HEK293 (cell line): ENCODE measurements around the gene ZNF445.
"Not testable (repeated sequence)": the region's sequence is repeated elsewhere in the genome, so short reads cannot be mapped to it uniquely, and the experiment has no call there.

Source experiments
- GLIS2 ChIP-seq: fragments of 450-650 bp; formaldehyde crosslinking; IDR thresholded peaks from 2 replicates; pipeline ENCODE4 v1.5.1; 2016; ENCODE audit warnings: missing biosample characterization, missing genetic modification characterization
- REPIN1 ChIP-seq: fragments of 450-650 bp; formaldehyde crosslinking; IDR thresholded peaks from 2 replicates; pipeline ENCODE4 v1.5.1; 2017; ENCODE audit warnings: missing biosample characterization, missing genetic modification characterization, low read depth
- ZBTB17 ChIP-seq: fragments of 450-650 bp; formaldehyde crosslinking; IDR thresholded peaks from 2 replicates; pipeline ENCODE4 v1.5.1; 2016; ENCODE audit warnings: missing biosample characterization, missing genetic modification characterization
- ZNF202 ChIP-seq: fragments of 450-650 bp; formaldehyde crosslinking; IDR thresholded peaks from 2 replicates; pipeline ENCODE4 v1.5.1; 2016; ENCODE audit warnings: missing biosample characterization, missing genetic modification characterization, borderline replicate concordance
- ZNF24 ChIP-seq: fragments of 450-650 bp; formaldehyde crosslinking; IDR thresholded peaks from 2 replicates; pipeline ENCODE4 v1.5.1; 2016; ENCODE audit warnings: missing biosample characterization, missing genetic modification characterization
- ZNF274 ChIP-seq, 2 experiments: fragments of 200-500 bp in 1 of 2; fragments of 450-650 bp in 1 of 2; sonication (Bioruptor generic) in 1 of 2; formaldehyde crosslinking in 1 of 2; IDR thresholded peaks; 2 replicates each; pipeline versions ENCODE4 v1.5.1 to v1.6.1; 2014 to 2016; ENCODE audit warnings: borderline replicate concordance in 1 of 2, inconsistent platforms in 1 of 2, low read length in 1 of 2, missing biosample characterization in 1 of 2, missing genetic modification characterization in 1 of 2
- ZNF791 ChIP-seq: fragments of 450-650 bp; formaldehyde crosslinking; IDR thresholded peaks from 2 replicates; pipeline ENCODE4 v1.5.1; 2016; ENCODE audit warnings: missing biosample characterization, missing genetic modification characterization
- ZNF830 ChIP-seq: fragments of 450-650 bp; IDR thresholded peaks from 2 replicates; pipeline ENCODE4 v1.5.0; 2018; ENCODE audit warnings: missing biosample characterization, missing genetic modification characterization, low read depth, mild to moderate bottlenecking, moderate library complexity
- TF ChIP-seq, protein P1 (sequence below): fragments of 450-650 bp; formaldehyde crosslinking; IDR thresholded peaks from 2 replicates; pipeline ENCODE4 v1.5.1; 2016; ENCODE audit warnings: missing biosample characterization, missing genetic modification characterization
- TF ChIP-seq, protein P2 (sequence below): fragments of 450-650 bp; formaldehyde crosslinking; IDR thresholded peaks from 2 replicates; pipeline ENCODE4 v1.5.1; 2016; ENCODE audit warnings: missing biosample characterization, missing genetic modification characterization
- TF ChIP-seq, protein P3 (sequence below): fragments of 450-650 bp; formaldehyde crosslinking; IDR thresholded peaks from 2 replicates; pipeline ENCODE4 v1.5.1; 2016; ENCODE audit warnings: missing biosample characterization, missing genetic modification characterization
- TF ChIP-seq, protein P4 (sequence below): fragments of 450-650 bp; formaldehyde crosslinking; IDR thresholded peaks from 2 replicates; pipeline ENCODE4 v1.5.1; 2016; ENCODE audit warnings: missing biosample characterization, missing genetic modification characterization

DNA sequence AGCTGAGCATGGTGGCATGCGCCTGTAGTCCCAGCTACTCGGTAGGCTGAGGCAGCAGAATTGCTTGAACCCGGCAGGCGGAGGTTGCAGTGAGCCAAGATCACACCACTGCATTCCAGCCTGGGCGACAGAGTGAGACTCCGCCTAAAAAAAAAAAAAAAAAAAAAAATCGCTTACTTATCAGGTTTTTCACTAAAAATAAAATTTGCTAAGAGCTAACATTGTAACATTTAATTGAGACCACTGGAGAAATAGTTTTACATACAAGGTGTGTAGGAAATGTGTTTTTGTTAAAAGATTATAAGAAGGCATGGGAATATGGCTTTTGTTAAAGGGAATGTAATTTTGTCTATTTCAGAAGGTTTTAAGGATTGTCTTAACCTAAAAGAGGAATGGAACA lies 12.6 kb downstream of the ZNF445 start:
- TF ChIP-seq, protein P1, sequence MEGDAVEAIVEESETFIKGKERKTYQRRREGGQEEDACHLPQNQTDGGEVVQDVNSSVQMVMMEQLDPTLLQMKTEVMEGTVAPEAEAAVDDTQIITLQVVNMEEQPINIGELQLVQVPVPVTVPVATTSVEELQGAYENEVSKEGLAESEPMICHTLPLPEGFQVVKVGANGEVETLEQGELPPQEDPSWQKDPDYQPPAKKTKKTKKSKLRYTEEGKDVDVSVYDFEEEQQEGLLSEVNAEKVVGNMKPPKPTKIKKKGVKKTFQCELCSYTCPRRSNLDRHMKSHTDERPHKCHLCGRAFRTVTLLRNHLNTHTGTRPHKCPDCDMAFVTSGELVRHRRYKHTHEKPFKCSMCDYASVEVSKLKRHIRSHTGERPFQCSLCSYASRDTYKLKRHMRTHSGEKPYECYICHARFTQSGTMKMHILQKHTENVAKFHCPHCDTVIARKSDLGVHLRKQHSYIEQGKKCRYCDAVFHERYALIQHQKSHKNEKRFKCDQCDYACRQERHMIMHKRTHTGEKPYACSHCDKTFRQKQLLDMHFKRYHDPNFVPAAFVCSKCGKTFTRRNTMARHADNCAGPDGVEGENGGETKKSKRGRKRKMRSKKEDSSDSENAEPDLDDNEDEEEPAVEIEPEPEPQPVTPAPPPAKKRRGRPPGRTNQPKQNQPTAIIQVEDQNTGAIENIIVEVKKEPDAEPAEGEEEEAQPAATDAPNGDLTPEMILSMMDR (tag by site-specific recombination) = not testable (repeated sequence)
- not testable (repeated sequence) for TF ChIP-seq ZNF24 (tag by site-specific recombination); GLIS2 (tag by site-specific recombination); ZNF274 (IDR thresholded peaks at IDR 0.05; ENCODE audit: low read length); ZNF274 (tag by site-specific recombination; IDR thresholded peaks at IDR 0.05; ENCODE audit: borderline replicate concordance); ZNF202 (tag by site-specific recombination); ZBTB17; ZNF830 (tag by site-specific recombination); REPIN1 (tag by site-specific recombination); ZNF791
- TF ChIP-seq, protein P2, sequence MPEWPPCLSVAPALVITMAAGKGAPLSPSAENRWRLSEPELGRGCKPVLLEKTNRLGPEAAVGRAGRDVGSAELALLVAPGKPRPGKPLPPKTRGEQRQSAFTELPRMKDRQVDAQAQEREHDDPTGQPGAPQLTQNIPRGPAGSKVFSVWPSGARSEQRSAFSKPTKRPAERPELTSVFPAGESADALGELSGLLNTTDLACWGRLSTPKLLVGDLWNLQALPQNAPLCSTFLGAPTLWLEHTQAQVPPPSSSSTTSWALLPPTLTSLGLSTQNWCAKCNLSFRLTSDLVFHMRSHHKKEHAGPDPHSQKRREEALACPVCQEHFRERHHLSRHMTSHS (tag by site-specific recombination) = not testable (repeated sequence)
- TF ChIP-seq, protein P3, sequence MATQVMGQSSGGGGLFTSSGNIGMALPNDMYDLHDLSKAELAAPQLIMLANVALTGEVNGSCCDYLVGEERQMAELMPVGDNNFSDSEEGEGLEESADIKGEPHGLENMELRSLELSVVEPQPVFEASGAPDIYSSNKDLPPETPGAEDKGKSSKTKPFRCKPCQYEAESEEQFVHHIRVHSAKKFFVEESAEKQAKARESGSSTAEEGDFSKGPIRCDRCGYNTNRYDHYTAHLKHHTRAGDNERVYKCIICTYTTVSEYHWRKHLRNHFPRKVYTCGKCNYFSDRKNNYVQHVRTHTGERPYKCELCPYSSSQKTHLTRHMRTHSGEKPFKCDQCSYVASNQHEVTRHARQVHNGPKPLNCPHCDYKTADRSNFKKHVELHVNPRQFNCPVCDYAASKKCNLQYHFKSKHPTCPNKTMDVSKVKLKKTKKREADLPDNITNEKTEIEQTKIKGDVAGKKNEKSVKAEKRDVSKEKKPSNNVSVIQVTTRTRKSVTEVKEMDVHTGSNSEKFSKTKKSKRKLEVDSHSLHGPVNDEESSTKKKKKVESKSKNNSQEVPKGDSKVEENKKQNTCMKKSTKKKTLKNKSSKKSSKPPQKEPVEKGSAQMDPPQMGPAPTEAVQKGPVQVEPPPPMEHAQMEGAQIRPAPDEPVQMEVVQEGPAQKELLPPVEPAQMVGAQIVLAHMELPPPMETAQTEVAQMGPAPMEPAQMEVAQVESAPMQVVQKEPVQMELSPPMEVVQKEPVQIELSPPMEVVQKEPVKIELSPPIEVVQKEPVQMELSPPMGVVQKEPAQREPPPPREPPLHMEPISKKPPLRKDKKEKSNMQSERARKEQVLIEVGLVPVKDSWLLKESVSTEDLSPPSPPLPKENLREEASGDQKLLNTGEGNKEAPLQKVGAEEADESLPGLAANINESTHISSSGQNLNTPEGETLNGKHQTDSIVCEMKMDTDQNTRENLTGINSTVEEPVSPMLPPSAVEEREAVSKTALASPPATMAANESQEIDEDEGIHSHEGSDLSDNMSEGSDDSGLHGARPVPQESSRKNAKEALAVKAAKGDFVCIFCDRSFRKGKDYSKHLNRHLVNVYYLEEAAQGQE (tag by site-specific recombination) = not testable (repeated sequence)
- TF ChIP-seq, protein P4, sequence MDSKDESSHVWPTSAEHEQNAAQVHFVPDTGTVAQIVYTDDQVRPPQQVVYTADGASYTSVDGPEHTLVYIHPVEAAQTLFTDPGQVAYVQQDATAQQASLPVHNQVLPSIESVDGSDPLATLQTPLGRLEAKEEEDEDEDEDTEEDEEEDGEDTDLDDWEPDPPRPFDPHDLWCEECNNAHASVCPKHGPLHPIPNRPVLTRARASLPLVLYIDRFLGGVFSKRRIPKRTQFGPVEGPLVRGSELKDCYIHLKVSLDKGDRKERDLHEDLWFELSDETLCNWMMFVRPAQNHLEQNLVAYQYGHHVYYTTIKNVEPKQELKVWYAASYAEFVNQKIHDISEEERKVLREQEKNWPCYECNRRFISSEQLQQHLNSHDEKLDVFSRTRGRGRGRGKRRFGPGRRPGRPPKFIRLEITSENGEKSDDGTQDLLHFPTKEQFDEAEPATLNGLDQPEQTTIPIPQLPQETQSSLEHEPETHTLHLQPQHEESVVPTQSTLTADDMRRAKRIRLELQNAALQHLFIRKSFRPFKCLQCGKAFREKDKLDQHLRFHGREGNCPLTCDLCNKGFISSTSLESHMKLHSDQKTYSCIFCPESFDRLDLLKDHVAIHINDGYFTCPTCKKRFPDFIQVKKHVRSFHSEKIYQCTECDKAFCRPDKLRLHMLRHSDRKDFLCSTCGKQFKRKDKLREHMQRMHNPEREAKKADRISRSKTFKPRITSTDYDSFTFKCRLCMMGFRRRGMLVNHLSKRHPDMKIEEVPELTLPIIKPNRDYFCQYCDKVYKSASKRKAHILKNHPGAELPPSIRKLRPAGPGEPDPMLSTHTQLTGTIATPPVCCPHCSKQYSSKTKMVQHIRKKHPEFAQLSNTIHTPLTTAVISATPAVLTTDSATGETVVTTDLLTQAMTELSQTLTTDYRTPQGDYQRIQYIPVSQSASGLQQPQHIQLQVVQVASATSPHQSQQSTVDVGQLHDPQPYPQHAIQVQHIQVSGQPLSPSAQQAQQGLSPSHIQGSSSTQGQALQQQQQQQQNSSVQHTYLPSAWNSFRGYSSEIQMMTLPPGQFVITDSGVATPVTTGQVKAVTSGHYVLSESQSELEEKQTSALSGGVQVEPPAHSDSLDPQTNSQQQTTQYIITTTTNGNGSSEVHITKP (tag by site-specific recombination) = not testable (repeated sequence)
